LHCN-M2 (cell line): ENCODE measurements around the gene TMEM266. TPM values are rescaled to one million over a fixed set of nuclear protein-coding genes. Genes with fewer than 3 reads are reported as not detected.

Source experiments
- DNase-seq: peaks from one replicate; pipeline ENCODE4 v3.0.0-alpha.2; 2012; ENCODE audit warnings: low read depth
- total RNA-seq: library from RNA; depleted of rRNA; stranded (reverse); fragments of >200 nt; gene quantifications from 2 replicates; pipeline ENCODE4 v1.2.3, GENCODE V29; 2014

Gene TMEM266
- total RNA-seq, 1 experiment from 2014 or later: not detected

GRCh38 chr15:76200083-76200465 is 140.3 kb downstream of the TMEM266 start:
- no peak for DNase-seq

GRCh38 chr15:76200641-76201105 is 140.9 kb downstream of the TMEM266 start:
- no peak for DNase-seq

DNA sequence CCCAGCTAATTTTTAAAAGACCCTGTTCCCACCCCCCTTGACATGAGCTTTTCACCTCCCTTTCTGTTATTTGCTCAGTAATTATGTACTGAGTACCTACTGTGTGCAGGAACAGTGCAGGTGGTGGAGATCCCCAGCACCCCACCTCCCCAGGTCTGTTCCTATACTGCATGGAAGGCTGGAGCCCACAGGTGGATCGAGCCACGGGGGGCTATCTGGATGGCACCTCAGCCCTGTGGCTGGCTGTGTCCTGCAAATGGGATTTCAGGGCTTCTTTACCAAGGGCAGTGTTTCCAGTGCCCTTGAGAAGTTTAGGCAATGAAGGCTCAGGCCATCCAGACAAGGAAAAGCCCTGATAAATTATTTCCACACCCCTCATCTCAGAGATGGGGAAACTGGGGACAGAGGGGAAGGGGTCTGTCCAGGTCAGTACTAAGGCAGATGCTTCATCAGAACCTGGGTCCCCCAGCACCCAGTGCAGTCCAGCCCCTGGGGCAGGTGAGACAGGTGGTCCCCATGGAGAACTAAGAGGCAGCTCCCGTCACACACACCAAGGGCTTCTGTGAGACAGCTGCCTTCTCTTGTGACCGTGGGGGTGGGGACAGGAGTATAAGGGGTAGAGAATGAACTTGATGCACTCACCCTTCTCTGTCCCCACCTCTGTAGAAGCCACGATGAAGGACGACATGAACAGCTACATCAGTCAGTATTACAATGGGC is 141.9 kb downstream of the TMEM266 start:
- DNase-seq: no peak

- DNase-seq: no peak
Measured at GRCh38 chr15:76203346-76204108, 143.7 kb downstream of the TMEM266 start.

DNA sequence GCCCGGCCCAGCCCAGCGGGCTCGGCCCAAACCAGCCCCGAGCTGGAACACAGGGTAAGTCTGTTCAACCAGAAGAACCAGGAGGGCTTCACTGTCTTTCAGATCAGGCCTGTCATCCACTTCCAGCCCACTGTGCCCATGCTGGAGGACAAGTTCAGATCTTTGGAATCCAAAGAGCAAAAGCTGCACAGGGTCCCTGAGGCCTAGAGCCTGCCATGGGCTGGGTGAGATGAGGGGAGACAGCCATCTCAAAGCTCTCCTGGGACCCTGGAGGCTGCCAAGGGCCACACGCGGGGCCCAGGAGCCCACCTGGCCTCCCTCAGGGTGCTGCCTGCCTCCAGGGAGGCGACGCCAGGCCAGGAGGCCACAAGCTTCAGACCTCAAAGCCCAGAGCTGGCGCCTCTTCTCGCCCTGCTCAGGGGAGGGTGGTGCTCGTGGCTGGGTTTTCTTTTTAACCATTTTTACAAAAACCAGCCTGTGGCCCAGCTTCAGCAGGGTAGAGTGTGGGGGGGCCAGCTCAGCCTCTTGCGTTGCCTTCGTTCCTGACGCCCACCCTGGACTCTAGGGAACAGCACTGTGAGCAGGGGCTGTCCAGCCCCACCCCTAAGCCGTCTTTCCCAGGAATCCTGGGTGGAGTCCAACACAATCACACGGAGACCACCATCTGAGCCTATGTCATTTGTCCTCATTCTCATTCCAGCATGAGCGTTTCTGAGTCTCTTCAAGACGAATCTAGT is 144.5 kb downstream of the TMEM266 start:
- no peak for DNase-seq

DNA sequence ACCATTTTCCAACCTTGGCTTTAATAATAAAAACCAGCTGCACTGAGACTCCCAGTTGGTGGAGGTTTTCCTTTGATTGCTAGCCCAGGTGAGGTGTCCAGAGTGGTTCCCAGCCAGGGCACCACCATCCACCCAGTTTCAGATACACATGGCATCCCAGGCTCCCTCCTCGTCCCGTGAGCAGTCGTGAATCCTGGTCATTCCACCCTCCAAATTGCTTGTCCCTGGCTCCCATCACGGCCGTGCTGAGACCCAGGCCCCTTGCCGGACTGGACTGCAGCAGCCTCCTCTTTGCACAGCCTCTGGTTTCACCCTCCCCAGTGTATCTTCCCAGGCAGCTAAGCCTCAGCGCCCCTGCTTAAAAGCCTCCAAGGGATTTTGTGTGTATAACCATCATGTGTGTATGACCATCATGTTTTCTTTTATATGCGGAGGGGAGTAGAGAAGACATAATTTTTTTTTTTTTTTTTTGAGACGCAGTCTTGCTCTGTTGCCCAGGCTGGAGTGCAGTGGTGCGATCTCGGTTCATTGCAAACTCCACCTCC is 145.2 kb downstream of the TMEM266 start:
- DNase-seq: no peak

- peak; percentile 91 for DNase-seq
Measured at GRCh38 chr15:76206325-76206976, 146.7 kb downstream of the TMEM266 start.

DNA sequence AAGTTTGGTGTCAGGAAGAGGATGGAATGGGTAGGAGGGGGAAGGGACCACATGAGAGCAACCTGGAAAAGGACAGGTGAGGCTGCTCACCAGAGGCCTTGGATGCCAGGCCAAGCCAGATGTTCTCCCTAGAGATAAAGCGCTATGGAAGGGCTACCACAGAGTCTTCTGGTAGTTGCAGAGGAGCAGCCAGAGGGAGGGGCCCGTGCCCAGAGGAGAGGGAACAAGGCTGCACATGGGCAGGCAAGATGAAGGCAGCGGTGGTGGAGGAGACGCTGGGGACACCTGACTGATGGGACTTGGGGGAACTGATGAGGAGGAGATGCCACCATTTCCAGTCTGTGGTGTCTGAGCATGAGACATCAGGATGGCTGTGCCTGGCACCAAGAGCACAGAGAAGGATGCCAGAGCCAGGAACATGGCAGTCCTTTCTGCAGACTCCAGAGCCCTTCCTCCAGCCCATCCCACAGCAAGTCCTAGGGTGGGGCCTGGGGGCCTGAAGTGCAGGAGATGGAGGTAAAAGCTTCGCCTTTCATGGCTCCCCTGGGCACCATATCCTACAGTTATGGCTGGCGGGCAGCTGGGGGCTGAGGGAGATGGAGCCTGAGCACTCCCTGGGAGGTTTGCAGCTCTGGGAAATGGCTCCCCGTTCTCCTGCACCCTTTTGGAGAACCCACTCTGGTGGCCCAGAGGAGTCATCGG is 148.4 kb downstream of the TMEM266 start:
- no peak for DNase-seq

DNA sequence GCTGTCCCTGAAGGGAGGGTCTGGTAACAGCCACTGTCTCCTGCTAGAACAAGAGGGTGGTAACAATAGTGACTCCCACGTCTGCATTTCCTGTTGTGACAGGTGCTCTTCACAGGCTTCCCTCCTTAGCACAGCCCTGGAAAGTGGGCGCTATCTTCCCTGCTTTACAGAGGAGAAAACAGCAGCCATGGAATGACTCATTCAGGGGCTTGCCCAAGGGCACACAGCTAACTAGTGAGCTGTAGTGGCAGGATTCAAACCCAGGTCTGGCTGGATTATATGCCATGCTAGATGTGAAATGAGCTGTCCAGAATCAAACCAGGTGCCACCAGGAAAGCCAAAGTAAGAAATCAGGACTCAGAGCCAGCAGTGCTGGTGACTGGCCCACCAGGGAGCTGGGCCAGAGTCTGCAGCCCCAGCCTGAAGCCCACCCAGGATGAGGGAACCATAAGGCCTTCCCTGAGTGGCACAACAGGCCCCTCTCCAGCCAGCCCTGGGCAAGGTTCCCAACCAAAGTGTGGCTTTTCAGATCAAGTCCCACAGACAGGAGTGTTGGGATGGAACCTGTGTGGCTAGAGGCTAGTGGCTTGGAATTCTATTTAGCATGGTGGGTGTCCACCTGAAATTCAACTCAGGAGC is 149.1 kb downstream of the TMEM266 start:
- peak; percentile 41 for DNase-seq

- no peak for DNase-seq
Measured at GRCh38 chr15:76209523-76209922, 149.7 kb downstream of the TMEM266 start.

- no peak for DNase-seq
Measured at GRCh38 chr15:76209942-76210341, 150.2 kb downstream of the TMEM266 start.

GRCh38 chr15:76215634-76216033 is 155.8 kb downstream of the TMEM266 start:
- no peak for DNase-seq

- DNase-seq: no peak
Measured at GRCh38 chr15:76217029-76217881, 157.5 kb downstream of the TMEM266 start.

- no peak for DNase-seq
Measured at GRCh38 chr15:76217882-76218217, 158.1 kb downstream of the TMEM266 start.

GRCh38 chr15:76221085-76221767 is 161.4 kb downstream of the TMEM266 start:
- DNase-seq: no peak

GRCh38 chr15:76222159-76222558 is 162.4 kb downstream of the TMEM266 start:
- no peak for DNase-seq

DNA sequence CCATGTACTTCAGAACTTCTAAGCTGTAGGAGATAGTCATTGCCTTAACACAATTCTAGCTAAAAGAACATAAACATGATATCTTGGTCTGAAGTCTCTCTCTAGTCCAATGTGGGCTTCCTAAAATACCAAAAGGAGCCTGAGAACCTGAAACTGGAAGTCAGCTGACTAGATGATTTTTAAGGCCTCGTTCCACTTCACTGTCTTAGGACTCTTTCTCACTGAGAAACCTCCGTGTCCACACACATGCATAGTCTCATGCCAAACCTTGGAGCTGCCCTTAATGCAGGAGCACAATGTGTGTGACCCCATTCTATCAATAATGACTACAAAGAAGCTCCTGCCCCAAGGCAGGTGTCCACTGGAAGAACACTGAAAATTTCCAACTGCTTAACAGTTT is 163.7 kb downstream of the TMEM266 start:
- no peak for DNase-seq

DNA sequence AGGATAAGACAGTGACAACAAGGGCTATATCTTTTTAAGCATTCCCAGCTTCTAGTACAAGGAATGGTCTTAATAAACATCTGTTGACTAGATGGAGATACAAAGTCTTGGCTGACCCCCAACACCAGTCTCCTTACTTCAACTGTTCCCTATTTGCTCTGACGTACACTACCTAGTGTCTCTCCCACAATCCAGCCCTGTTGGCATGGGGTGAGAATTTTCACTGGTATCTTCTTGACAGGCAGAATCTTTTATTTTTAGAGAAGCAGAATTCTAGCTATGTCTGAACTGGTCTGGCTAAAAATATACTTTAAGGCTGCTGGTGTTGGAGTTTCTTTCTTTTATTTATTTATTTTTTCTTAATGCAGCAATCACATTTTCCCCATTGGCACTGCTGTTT is 169.5 kb downstream of the TMEM266 start:
- no peak for DNase-seq

- no peak for DNase-seq
Measured at GRCh38 chr15:76233921-76234320, 174.1 kb downstream of the TMEM266 start.
